Central memory CD4-positive, alpha-beta T cell (primary cell): ENCODE results near the gene DENND6A.
"Not testable (repeated sequence)": the region's sequence is repeated elsewhere in the genome, so short reads cannot be mapped to it uniquely, and the experiment has no call there.

ENCODE experiments used
- DNase-seq: peaks from one replicate; pipeline ENCODE4 v3.0.0; 2022

The DENND6A gene

DNA sequence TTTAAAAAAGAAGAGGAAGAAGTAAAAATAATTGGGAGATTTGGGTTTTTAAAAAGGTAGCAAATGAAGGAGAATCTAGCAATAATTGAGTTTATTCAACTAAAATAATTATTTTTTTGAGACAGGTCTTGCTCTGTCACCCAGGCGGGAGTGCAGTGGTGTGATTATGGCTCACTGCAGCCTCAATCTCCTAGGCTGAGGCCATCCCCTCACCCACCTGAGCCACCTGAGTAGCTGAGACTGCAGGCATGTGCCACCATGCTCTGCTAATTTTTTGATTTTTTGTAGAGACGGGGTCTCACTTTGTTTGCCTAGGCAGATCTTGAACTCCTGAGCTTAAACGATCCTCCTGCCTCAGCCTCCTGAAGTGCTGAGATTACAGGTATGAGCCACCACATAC, 68.1 kb downstream of the DENND6A start:
- no peak for DNase-seq

DNA sequence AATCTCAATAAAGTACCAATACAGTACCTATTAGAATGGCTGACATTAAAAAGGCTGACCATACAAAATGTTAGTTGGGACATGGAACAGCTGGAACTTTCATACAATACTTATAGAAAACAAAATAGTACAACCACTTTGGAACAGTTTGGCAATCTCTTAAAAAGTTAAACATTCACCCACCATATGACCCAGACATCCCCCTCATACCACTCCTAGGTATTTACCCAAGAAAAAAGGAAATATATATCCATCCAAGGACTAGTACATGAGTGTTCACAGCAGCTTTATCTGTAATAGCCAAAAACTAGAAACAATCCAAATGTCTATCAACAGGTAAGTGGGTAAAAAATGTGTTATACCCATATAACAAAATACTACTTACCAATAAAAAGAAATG, 70.5 kb downstream of the DENND6A start:
- no peak for DNase-seq

DNA sequence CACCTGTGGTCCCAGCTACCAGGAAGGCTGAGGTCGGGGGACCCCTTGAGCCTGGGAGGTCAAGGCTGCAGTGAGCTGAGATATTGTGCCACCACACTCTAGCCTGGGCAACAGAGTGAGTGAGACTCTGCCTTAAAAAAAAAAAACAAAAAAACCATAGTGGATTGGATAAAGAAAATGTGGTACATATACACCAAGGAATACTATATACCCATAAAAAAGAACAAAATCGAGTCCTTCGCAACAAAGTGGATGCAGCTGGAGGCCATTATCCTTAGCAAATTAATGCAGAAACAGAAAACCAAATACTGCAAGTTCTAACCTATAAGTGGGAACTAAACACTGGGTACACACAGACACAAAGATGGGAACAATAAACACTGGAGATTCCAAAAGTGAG, 75.1 kb downstream of the DENND6A start:
- no peak for DNase-seq

DNA sequence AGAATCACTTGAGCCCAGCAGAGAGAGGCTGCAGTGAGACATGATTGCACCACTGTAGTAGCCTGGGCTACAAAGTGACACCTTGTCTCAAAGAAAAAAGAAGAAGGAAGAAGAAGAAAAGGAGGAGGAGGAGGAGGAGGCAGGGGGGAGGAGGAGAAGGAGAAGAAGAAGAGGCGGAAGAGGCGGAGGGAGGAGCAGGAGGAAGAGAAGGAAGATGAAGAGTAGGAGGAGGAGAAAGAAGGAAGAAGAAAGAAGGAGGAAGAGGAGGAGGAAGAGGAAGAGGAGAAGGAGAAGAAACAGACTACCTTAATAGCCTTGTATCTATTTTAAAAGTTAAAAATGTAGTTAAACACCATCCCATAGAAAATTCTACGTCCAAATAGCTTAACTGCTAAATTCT, 76.6 kb downstream of the DENND6A start:
- no peak for DNase-seq

DNA sequence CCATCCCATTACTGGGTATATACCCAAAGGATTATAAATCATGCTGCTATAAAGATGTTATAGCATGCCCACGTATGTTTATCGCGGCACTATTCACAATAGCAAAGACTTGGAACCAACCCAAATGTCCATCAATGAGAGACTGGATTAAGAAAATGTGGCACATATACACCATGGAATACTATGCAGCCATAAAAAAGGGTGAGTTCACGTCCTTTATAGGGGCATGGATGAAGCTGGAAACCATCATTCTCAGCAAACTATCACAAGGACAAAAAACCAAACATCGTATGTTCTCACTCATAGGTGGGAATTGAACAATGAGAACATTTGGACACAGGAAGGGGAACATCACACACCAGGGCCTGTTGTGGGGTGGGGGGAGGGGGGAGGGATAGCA, 81.0 kb downstream of the DENND6A start:
- DNase-seq = not testable (repeated sequence)

DNA sequence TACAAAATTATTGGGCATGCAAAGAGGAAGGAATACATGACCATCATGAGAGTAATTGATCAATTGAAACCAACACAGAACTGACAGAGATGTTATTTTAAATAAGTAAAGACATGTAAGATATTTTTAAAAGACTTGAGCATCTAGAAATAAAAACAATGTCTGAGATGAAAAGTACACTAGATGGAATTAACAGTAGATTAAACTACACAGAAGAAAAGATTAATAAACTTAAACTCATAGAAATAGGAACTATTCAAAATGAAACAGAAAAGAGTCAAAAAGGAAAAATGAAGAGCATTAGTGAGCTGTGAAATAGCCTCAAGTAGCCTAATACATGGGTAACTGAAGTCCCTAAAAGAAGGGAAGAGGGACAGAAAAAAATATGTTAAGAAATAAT, 87.2 kb downstream of the DENND6A start:
- no peak for DNase-seq

DNA sequence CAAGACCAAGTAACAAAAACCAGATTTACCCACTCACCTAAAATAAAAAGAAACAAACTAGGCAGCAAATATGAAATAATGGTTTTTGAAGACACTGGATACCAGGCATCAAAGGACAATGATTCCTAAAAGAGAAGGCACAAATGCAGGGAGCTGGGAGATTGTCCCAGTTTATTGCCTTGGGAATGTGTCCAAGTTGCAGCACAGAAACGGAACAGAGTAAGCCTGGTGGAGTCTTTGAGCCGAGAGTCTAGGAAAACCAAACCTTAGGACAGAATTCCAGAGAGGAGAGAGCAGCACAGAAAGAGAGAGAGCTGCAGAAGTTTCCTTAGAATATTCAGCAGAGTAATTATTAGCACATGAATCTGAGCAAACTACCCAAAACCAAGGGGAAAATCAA, 87.9 kb downstream of the DENND6A start:
- DNase-seq = no peak

DNA sequence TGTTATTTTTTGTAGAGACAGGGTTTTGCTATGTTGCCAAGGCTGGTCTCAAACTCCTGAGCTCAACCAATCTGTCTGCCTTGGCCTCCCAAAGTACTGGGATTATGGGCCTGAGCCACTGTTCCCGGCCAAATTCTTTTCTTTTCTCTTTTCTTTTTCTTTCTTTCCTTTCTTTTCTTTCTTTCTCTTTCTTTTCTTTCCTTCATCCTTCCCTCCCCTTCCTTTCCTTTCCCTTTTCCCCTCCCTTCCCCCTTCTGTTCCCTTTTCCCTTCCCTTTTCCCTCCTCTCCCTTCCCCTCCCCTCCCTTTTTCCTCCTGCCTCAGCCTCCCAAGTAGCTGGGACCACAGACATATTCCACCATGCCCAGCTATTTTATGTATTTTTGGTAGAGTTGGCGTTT, 92.7 kb downstream of the DENND6A start:
- no peak for DNase-seq

DNA sequence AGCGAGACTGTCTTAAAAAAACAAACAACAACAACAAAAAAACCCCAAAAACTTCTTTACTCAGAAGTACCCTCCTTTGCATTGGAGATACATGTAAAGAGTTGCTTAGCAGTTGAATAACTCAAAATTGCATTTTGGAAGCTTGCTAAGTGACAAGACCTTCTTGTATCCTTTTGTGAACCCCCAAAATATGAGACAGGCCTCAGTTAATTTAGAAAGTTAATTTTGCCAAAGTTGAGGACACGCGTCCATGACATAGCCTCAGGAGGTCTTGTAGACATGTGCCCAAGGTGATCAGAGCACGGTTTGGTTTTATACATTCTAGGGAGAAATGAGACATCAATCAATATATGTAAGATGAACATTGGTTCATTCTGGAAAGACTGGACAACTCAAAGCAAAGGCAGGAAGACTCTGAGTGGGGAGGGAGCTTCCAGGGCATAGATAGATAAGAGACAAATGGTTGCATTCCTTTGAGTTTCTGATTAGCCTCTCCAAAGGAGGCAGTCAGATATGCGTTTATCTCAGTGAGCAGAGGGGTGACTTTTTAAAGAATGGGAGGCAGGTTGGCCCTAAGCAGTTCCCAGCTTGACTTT, 94.0 kb downstream of the DENND6A start:
- DNase-seq = no peak

DNA sequence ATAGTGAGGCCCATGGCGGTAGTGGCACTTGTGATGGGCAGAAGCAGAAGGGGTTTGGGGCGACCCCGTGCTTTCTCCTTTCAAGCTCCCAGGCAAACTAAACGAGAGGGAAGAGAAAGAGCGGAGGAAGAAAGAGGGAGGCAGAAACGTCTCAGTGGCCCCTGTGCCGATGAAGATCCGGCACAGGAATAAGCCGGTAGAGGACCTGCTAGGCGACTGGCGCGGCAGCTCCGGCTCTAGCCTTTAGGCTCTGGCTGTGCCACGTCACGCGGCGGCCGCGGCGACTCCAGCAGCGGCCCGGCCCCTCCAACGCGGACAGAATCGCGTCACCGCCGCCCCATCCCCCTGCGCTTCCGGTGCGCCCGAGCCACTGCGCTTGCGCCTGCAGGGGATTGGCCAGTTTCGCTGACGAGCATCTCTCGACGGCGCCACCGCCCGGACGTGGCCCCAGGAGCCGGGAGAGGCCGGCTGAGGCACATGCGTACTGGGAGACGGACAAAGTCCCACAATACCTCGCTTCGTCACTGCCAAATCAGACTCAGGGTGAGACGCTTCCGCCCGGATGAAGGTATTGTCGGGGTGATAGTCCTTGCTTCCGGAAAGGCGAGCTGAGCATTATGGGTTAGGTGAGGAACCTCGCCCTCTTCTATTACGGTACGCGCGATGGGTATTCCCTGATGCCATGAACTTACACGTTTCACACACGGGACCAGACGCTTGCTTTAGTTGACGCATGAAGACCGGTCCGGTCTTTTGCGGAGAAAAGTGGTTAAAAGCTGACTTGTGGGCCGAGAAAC, 95.6 kb downstream of the DENND6A start, which contains the start of gene ARF4:
ARF4 (minus strand) TSS at position 218 of the 797 bp plus-strand sequence; CDS start at position 14, 204 bp downstream.
- DNase-seq = peak; percentile 100

DNA sequence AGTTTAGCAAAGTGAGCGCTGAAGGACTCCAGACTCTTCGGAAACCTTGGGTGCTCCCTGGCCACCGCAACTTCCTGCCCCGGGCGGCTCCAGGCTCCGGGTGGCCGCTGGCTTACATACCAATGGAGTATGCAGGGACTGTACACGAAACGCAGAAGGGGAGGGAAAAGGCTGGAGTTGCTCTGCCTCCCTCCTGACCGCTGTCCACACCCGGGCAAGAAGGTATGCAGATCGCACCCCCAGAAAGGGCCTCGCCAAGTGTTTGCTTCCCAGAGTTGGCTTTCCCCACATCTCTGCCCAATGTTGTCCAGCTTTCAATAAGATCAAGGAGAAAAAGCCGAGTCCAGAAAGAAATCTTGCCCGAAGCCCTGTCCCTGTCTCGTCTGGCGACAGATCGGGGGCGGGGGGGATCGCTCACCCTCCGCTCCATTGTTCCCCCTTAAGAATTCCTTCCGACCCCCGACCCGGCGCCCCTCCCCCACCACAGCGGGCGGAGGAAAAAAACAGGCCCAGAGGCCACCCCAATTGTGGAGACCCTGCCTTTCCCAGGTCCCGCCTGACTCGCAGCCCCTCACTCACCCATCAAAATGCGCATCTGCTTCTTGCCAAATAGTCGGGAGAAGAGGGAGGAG, 96.3 kb downstream of the DENND6A start:
- peak; percentile 57 for DNase-seq

DNA sequence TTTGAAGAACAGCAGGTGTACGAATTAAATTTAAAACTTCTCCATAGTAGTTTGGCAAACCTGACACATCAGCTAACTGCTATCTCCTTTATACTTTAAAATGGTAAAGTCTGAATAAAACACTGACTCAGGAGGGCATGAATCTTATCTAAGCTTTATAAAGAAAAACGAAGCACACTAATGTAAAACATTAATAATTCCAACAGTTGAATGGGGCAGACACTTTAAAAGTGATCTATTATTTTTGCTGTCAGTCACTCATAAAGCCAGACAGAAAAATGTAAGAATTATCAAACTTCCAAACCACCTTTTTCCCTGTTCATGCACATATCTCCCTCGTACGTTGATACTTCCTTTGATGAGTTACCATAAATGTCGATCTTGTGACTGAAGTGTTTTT, 98.3 kb downstream of the DENND6A start:
- no peak for DNase-seq

DNA sequence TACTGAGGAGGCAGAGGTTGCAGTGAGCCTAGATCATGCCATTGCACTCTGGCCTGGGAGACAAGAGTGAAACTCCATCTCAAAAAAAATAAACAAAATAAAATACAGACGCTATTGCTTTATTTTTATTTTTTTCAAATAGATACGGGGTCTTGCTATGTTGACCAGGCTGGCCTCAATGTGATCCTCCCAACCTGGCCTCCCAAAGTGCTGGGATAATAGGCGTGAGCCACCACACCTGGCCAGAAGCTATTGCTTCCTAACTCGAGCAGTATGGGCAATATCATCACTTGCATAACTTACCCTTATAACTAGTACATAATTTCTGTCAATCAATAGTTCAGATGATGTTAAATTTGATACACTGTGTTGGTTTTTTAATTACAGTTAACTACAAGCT, 98.7 kb downstream of the DENND6A start:
- DNase-seq = no peak

DNA sequence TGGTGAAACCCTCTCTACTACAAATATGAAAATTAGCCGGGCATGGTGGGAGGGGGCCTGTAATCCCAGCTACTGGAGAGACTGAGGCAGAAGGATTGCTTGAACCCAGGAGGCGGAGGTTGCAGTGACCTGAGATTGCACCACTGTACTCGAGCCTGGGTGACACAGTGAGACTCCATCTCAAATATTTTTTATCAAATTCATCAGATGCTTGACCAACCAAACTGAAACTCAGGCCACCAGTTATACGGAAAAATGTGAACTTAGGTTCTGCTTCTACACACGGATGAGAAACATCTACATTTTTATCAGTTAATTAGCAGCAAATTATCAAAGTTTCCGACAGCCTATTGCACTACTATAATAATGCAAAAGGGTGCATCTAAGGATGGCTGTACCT, 100.6 kb downstream of the DENND6A start:
- no peak for DNase-seq

DNA sequence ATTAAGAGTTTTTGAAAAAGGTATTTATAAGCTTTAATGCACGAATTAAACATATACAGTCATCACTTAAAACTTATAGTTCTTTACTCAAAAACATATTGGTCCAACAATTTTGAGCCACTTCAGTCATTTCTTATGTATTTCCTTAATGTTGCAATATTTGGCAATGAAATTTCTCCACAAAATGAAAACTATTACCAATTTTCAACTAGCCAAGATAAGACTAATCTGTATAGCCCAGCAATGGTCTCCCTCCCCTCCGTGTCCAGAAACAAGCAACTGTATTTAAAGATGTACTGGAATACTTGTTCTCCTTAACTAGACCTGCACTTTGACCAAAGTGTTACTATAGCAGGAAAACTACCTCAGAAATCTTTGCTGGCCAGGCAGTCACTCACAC, 105.0 kb downstream of the DENND6A start:
- DNase-seq = no peak

DNA sequence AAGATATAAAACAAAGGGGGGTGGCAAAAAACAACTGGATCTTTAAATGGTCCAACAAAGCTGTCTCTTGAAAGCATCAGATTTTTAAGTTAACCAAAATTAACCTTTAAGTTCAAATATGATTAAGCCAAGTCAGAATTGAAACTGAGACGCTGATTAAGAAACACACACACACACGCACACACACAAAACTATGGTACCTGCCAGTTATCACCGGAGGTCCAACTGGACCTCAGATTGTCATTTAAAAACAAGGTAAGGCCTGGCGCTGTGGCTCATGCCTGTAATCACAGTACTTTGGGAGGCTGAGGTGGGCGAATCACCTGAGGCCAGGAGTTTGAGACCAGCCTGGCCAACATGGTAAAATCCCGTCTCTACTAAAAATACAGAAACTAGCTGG, 106.1 kb downstream of the DENND6A start:
- no peak for DNase-seq

DNA sequence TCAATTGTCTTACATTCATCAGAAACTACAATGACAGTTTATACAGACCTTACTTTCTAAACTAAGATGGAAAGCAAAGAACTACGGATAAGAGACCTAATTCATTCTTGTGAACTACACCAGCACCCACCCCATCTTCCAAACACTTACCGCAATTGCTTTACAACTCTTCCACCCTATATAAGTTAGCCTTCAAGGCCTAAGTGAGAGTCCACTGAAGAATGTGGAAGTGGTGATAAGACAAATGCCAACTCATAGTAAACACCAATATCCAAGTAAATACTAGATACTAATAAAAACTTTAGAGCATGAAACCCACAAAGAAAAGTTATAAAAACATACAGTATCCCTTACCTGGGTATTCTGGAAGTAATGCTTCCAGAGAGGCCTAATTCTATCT, 109.3 kb downstream of the DENND6A start:
- no peak for DNase-seq

DNA sequence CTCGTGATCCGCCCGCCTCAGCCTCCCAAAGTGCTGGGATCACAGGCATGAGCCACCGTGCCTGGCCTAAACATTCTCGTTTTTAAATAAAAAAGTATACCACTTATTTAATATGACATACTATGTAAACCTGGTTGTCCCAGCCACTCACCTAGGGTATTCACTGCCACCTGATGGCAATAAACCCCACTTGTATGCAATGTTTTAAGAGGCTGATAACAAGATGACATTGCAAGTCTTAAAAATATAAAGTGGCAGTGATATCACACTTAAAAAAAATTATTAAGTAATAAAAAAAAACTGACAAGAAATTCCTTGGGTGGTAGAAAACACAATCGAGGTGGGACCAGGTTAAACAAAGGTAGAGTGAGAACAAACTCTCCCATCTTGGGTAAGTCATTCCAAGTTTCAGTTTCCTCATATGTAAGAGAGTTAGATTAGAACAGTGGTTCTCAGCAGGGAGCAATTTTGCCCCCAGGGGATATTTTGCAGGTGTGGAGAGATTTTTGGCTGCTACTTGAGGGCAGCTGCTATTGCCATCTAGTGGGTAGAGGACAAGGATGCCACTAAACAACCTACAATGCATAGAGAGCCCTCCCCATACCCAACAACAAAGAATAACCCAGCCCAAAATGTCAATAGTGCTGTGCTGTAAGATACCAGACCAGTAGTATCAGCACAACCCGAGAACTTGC, 110.3 kb downstream of the DENND6A start:
- no peak for DNase-seq

DNA sequence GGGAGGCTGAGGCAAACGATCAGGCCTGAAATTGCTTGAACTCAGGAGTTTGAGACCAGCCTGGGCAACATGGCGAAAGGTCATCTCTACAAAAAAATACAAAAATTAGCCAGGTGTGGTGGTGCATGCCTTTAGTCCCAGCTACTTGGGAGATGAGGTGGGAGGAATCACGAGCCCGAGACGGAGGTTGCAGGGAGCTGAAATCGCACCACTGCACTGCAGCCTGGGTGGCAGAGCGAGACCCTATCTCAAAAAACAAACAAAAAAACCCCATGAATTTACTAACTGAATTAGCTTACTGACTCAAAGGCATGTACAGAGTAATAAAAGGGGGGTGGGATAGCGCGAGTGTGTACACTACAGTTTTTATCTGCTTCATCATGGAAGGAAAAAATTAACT, 115.1 kb downstream of the DENND6A start:
- no peak for DNase-seq

DNA sequence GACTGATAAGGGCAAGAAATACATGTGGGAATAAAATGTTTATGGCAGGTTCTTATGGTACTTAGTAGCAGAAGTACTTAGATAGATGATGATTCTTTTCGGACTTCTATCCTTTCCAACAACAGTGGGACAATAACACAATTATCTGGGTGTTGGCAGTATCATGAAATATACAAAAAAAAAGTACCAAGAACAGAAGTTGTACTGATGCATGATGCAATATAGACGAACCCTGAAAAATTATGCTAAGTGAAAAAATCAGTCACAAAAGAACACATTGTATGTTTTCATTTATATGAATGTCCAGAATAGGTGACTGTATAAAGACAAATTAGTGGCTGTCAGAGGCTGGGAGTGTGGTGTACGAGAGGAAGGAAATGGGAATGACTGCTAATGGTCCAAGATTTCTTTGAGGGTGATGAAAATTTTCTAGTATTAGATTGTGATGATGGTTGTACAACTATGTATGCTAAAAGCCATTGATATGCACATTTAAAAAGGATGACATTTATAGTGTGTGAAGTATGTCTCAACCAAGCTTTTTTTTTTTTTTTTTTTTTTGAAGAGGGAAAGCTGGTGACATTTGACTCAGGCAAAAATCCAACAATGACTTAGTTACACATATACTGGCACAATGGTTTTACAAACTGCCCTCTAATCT, 116.8 kb downstream of the DENND6A start:
- no peak for DNase-seq
